ENCODE results near the gene GSN. TPM values are rescaled to one million over a fixed set of nuclear protein-coding genes. Genes with fewer than 3 reads are reported as not detected.

Gene GSN
- total RNA-seq, 1 donor from 2014 or later = 2,053 TPM

DNA sequence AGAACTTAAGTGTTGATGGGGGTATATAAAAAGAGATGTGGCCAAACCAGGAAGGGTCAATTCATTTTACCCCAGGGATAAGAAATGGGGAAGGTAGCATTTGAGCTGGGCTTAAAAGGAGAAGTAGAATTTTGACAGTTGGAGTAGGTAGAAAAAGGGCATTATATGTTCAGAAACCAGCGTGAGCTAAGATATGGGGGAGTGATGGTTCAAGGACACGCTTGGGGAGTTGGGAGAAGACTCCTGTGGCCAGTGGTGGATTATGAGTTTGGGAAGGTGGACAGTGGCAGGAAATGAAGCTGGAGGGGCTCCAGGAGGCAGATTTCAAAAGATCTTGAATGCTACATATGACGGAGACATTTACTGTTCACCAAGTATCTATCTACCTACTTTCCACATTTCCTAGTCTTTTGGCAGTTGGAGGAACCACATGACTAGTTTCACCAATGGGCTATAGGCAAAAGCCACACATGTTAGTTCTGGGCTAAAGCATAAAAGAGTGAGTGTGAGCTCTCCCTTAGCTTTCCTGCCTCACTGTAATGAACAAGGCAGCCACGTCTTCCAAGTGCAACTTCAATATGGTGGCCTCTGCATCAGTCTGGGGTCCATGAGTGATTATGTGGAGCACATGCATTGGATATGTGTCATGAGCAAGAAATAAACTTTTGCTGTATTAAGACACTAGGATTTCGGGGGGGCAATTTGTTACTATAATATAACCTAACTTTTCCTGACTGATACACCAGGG is 15.7 kb upstream of the GSN start:
- DNase-seq (ENCODE audit: extremely low spot score in 2 of 2) = no peak
- Histone ChIP-seq H3K36me3 (no peaks in the 10 kb centered on the region), H3K9me3 (no peaks in the 10 kb centered on the region), H3K4me1 (no peaks in the 10 kb centered on the region), H3K4me3 (no peak overlapping the region), H3K27me3 (no peaks in the 10 kb centered on the region), H3K27ac (no peak overlapping the region)
- TF ChIP-seq, protein P1, sequence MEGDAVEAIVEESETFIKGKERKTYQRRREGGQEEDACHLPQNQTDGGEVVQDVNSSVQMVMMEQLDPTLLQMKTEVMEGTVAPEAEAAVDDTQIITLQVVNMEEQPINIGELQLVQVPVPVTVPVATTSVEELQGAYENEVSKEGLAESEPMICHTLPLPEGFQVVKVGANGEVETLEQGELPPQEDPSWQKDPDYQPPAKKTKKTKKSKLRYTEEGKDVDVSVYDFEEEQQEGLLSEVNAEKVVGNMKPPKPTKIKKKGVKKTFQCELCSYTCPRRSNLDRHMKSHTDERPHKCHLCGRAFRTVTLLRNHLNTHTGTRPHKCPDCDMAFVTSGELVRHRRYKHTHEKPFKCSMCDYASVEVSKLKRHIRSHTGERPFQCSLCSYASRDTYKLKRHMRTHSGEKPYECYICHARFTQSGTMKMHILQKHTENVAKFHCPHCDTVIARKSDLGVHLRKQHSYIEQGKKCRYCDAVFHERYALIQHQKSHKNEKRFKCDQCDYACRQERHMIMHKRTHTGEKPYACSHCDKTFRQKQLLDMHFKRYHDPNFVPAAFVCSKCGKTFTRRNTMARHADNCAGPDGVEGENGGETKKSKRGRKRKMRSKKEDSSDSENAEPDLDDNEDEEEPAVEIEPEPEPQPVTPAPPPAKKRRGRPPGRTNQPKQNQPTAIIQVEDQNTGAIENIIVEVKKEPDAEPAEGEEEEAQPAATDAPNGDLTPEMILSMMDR (IDR thresholded peaks at IDR 0.05) = no peak
- TF ChIP-seq POLR2A (IDR thresholded peaks at IDR 0.05) (no peak), POLR2AphosphoS5 (IDR thresholded peaks at IDR 0.05; ENCODE audit: insufficient read depth in 1 of 2, low read depth in 1 of 2) (no peak)
- intact Hi-C loops (cut with DNase I) = no loop called here

DNA sequence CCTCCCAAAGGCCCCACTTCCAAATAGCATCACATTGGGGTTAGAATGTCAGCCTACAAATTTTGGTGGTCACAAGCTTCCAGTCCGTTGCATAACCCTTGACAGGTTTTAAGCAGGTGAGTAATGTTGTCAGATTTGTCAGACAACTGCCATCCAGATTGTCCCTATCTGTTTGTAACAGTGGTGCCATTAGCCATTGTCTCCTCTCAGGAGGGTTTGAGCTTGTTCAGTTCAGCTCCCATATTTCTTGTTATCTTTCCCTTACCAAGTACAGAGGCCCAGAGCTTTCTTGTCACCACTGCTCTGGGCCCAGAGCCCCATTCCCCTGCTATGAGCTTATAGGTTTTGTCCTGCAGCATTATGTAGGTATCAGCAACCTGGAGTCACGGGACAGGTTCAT is 14.8 kb upstream of the GSN start:
- intact Hi-C loops (cut with DNase I) = no loop called here
- H3K4me3 ChIP-seq = no peak overlapping the region
- H3K9me3 ChIP-seq = no peaks in the 10 kb centered on the region
- no peaks in the 10 kb centered on the region for H3K27me3 ChIP-seq
- H3K36me3 ChIP-seq = no peaks in the 10 kb centered on the region
- H3K4me1 ChIP-seq = no peaks in the 10 kb centered on the region
- no peak overlapping the region for H3K27ac ChIP-seq
- TF ChIP-seq, protein P1 (IDR thresholded peaks at IDR 0.05) = no peak
- TF ChIP-seq POLR2AphosphoS5 (IDR thresholded peaks at IDR 0.05; ENCODE audit: insufficient read depth in 1 of 2, low read depth in 1 of 2) (no peak), POLR2A (IDR thresholded peaks at IDR 0.05) (no peak)
- DNase-seq (ENCODE audit: extremely low spot score in 2 of 2) = no peak

DNA sequence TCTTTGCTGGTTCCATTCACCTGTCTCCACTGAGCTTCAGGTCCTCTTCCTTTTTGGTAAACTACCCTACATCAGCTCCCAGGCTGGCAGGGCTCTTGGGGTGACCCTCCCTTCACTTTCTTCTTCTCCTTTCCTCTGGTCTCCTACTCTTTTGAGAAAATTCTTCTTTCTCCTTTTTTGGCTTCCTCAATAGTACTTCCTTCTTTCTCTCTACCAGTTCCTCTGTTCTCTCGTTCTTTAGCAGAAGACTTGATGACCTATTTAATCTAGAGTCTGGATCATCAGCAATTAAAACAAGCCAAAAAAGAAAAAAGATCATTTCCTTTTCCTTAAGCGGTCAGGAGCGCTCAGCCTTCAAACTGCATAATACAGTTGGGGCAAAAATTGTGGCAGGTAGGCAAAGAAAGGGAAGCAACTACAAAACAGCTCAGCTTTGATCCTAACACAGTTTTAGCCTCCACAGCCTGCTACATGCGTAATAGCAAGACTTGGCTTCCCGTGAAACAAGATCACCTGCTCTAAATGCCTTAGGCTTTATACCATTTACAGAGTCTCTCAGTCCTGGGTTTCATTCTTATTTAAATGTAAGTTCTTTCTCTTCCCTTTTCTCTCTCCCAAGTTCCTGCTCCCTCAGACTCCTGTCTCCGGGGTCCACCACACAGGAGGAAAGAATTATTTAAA is 14.0 kb upstream of the GSN start:
- TF ChIP-seq, protein P1 (IDR thresholded peaks at IDR 0.05) = no peak
- TF ChIP-seq POLR2AphosphoS5 (IDR thresholded peaks at IDR 0.05; ENCODE audit: insufficient read depth in 1 of 2, low read depth in 1 of 2) (no peak), POLR2A (IDR thresholded peaks at IDR 0.05) (no peak)
- Histone ChIP-seq H3K36me3 (no peaks in the 10 kb centered on the region), H3K27me3 (no peaks in the 10 kb centered on the region), H3K4me1 (no peaks in the 10 kb centered on the region), H3K27ac (no peak overlapping the region), H3K4me3 (no peak overlapping the region), H3K9me3 (no peaks in the 10 kb centered on the region)
- intact Hi-C loops (cut with DNase I) = no loop called here
- DNase-seq (ENCODE audit: extremely low spot score in 2 of 2) = no peak

DNA sequence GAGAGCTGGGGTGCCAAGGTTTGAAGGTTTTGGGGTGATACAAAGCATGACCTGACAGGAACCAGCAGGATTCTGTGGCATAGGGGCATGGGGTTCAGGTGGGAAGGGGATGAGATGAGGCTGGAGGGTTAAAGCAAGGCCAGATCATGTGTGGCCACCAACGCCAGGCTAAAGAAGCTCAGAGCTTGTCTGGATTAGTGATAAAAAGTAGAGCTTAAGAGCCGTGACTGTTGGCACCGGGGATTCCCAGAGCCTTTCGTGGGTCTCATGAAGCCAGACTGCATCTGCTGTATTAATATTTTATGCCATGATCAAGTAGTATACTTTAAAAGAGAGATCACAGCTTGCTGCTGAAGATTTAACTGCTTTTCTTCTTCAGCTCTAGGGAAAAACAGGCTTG is 8.5 kb upstream of the GSN start:
- Histone ChIP-seq H3K36me3 (no peaks in the 10 kb centered on the region), H3K27me3 (no peaks in the 10 kb centered on the region), H3K9me3 (no peaks in the 10 kb centered on the region), H3K4me3 (no peak overlapping the region), H3K4me1 (peaks cover 20% of the 10 kb centered on the region), H3K27ac (no peak overlapping the region)
- intact Hi-C loops (cut with DNase I) = no loop called here
- TF ChIP-seq POLR2AphosphoS5 (IDR thresholded peaks at IDR 0.05; ENCODE audit: insufficient read depth in 1 of 2, low read depth in 1 of 2) (no peak), POLR2A (IDR thresholded peaks at IDR 0.05) (no peak)
- TF ChIP-seq, protein P1 (IDR thresholded peaks at IDR 0.05) = no peak
- DNase-seq (ENCODE audit: extremely low spot score in 2 of 2) = no peak

DNA sequence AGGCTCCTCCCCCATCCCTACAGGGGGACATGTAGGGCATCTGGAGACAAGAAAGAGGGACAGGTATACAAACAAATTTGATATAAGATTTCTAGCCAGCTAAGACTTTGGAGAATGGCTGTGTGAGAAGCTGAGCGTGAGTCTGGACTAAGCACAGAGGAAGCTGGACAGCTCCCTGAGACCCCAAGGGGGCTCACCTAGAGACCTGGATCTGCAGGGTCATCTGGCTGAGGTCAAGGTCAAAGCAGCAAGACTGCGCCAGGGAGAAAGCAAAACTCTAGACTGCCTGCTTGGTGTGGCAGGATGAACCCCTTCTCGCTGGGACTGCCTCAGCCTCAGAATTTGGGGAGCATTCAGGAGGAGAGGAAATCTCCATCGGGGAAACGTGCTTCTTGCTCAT is 8.0 kb upstream of the GSN start:
- Histone ChIP-seq H3K4me1 (peaks cover 20% of the 10 kb centered on the region), H3K9me3 (no peaks in the 10 kb centered on the region), H3K4me3 (no peak overlapping the region), H3K36me3 (no peaks in the 10 kb centered on the region), H3K27ac (no peak overlapping the region), H3K27me3 (no peaks in the 10 kb centered on the region)
- TF ChIP-seq POLR2A (IDR thresholded peaks at IDR 0.05) (no peak), POLR2AphosphoS5 (IDR thresholded peaks at IDR 0.05; ENCODE audit: insufficient read depth in 1 of 2, low read depth in 1 of 2) (no peak)
- TF ChIP-seq, protein P1 (IDR thresholded peaks at IDR 0.05) = no peak
- intact Hi-C loops (cut with DNase I) = no loop called here
- DNase-seq (ENCODE audit: extremely low spot score in 2 of 2) = no peak

Data from vagina (tissue), 2 donors.